Measurements from ENCODE around the gene DGAT2.
"Not testable (repeated sequence)": the region's sequence is repeated elsewhere in the genome, so short reads cannot be mapped to it uniquely, and the experiment has no call there.

DGAT2 gene

GRCh38 chr11:75734491-75735180, 33.9 kb upstream of the DGAT2 start:
- Histone ChIP-seq H3K27me3 (ENCODE audit: low read depth, low read length) (no peaks in the 10 kb centered on the region), H3K4me3 (ENCODE audit: low read depth in 1 of 2, low read length in 2 of 2) (no peak overlapping the region), H3K9me3 (ENCODE audit: control insufficient read depth in 1 of 2, low read length in 2 of 2) (no peaks in the 10 kb centered on the region), H3K4me1 (ENCODE audit: control insufficient read depth in 1 of 2, insufficient read depth in 2 of 2, low read length in 2 of 2) (no peaks in the 10 kb centered on the region), H3K27ac (ENCODE audit: low read length) (peak overlapping the region; percentile 68), H3K36me3 (ENCODE audit: control insufficient read depth in 1 of 2, insufficient read depth in 2 of 2, low read length in 2 of 2) (no peaks in the 10 kb centered on the region)

- Histone ChIP-seq H3K9me3 (ENCODE audit: control insufficient read depth in 1 of 2, low read length in 2 of 2) (no peaks in the 10 kb centered on the region), H3K27me3 (ENCODE audit: low read depth, low read length) (no peaks in the 10 kb centered on the region), H3K36me3 (ENCODE audit: control insufficient read depth in 1 of 2, insufficient read depth in 2 of 2, low read length in 2 of 2) (no peaks in the 10 kb centered on the region), H3K27ac (ENCODE audit: low read length) (peak overlapping the region; percentile 49), H3K4me1 (ENCODE audit: control insufficient read depth in 1 of 2, insufficient read depth in 2 of 2, low read length in 2 of 2) (no peaks in the 10 kb centered on the region), H3K4me3 (ENCODE audit: low read depth in 1 of 2, low read length in 2 of 2) (no peak overlapping the region)
These were observed 33.3 kb upstream of the DGAT2 start for GRCh38 chr11:75735181-75735845.

GRCh38 chr11:75737314-75737713, 31.3 kb upstream of the DGAT2 start:
- H3K27me3 ChIP-seq (ENCODE audit: low read depth, low read length) = no peaks in the 10 kb centered on the region
- no peaks in the 10 kb centered on the region for H3K36me3 ChIP-seq (ENCODE audit: control insufficient read depth in 1 of 2, insufficient read depth in 2 of 2, low read length in 2 of 2)
- no peak overlapping the region for H3K27ac ChIP-seq (ENCODE audit: low read length)
- no peaks in the 10 kb centered on the region for H3K4me1 ChIP-seq (ENCODE audit: control insufficient read depth in 1 of 2, insufficient read depth in 2 of 2, low read length in 2 of 2)
- no peaks in the 10 kb centered on the region for H3K9me3 ChIP-seq (ENCODE audit: control insufficient read depth in 1 of 2, low read length in 2 of 2)
- no peak overlapping the region for H3K4me3 ChIP-seq (ENCODE audit: low read depth in 1 of 2, low read length in 2 of 2)

GRCh38 chr11:75740681-75741080, 27.9 kb upstream of the DGAT2 start:
- Histone ChIP-seq H3K36me3 (ENCODE audit: control insufficient read depth in 1 of 2, insufficient read depth in 2 of 2, low read length in 2 of 2) (no peaks in the 10 kb centered on the region), H3K4me1 (ENCODE audit: control insufficient read depth in 1 of 2, insufficient read depth in 2 of 2, low read length in 2 of 2) (no peaks in the 10 kb centered on the region), H3K27me3 (ENCODE audit: low read depth, low read length) (no peaks in the 10 kb centered on the region), H3K27ac (ENCODE audit: low read length) (no peak overlapping the region), H3K4me3 (ENCODE audit: low read depth in 1 of 2, low read length in 2 of 2) (no peak overlapping the region), H3K9me3 (ENCODE audit: control insufficient read depth in 1 of 2, low read length in 2 of 2) (no peaks in the 10 kb centered on the region)

- not testable (repeated sequence) for H3K4me1 ChIP-seq (ENCODE audit: control insufficient read depth in 1 of 2, insufficient read depth in 2 of 2, low read length in 2 of 2); H3K36me3 ChIP-seq (ENCODE audit: control insufficient read depth in 1 of 2, insufficient read depth in 2 of 2, low read length in 2 of 2); H3K4me3 ChIP-seq (ENCODE audit: low read depth in 1 of 2, low read length in 2 of 2); H3K27me3 ChIP-seq (ENCODE audit: low read depth, low read length); H3K27ac ChIP-seq (ENCODE audit: low read length); H3K9me3 ChIP-seq (ENCODE audit: control insufficient read depth in 1 of 2, low read length in 2 of 2)
These were observed 25.4 kb upstream of the DGAT2 start for GRCh38 chr11:75743159-75743558.

GRCh38 chr11:75743711-75744563, 24.6 kb upstream of the DGAT2 start:
- Histone ChIP-seq H3K9me3 (ENCODE audit: control insufficient read depth in 1 of 2, low read length in 2 of 2) (no peaks in the 10 kb centered on the region), H3K36me3 (ENCODE audit: control insufficient read depth in 1 of 2, insufficient read depth in 2 of 2, low read length in 2 of 2) (no peaks in the 10 kb centered on the region), H3K27ac (ENCODE audit: low read length) (no peak overlapping the region), H3K4me1 (ENCODE audit: control insufficient read depth in 1 of 2, insufficient read depth in 2 of 2, low read length in 2 of 2) (no peaks in the 10 kb centered on the region), H3K4me3 (ENCODE audit: low read depth in 1 of 2, low read length in 2 of 2) (no peak overlapping the region), H3K27me3 (ENCODE audit: low read depth, low read length) (no peaks in the 10 kb centered on the region)

GRCh38 chr11:75745807-75746206, 22.8 kb upstream of the DGAT2 start:
- H3K4me3 ChIP-seq (ENCODE audit: low read depth in 1 of 2, low read length in 2 of 2) = no peak overlapping the region
- no peaks in the 10 kb centered on the region for H3K27me3 ChIP-seq (ENCODE audit: low read depth, low read length)
- no peaks in the 10 kb centered on the region for H3K36me3 ChIP-seq (ENCODE audit: control insufficient read depth in 1 of 2, insufficient read depth in 2 of 2, low read length in 2 of 2)
- H3K9me3 ChIP-seq (ENCODE audit: control insufficient read depth in 1 of 2, low read length in 2 of 2) = no peaks in the 10 kb centered on the region
- H3K4me1 ChIP-seq (ENCODE audit: control insufficient read depth in 1 of 2, insufficient read depth in 2 of 2, low read length in 2 of 2) = no peaks in the 10 kb centered on the region
- no peak overlapping the region for H3K27ac ChIP-seq (ENCODE audit: low read length)

- not testable (repeated sequence) for H3K27ac ChIP-seq (ENCODE audit: low read length); H3K27me3 ChIP-seq (ENCODE audit: low read depth, low read length); H3K36me3 ChIP-seq (ENCODE audit: control insufficient read depth in 1 of 2, insufficient read depth in 2 of 2, low read length in 2 of 2); H3K9me3 ChIP-seq (ENCODE audit: control insufficient read depth in 1 of 2, low read length in 2 of 2); H3K4me3 ChIP-seq (ENCODE audit: low read depth in 1 of 2, low read length in 2 of 2); H3K4me1 ChIP-seq (ENCODE audit: control insufficient read depth in 1 of 2, insufficient read depth in 2 of 2, low read length in 2 of 2)
These were observed 19.8 kb upstream of the DGAT2 start for GRCh38 chr11:75748729-75749273.

GRCh38 chr11:75754933-75755332, 13.6 kb upstream of the DGAT2 start:
- H3K4me3 ChIP-seq (ENCODE audit: low read depth in 1 of 2, low read length in 2 of 2); H3K4me1 ChIP-seq (ENCODE audit: control insufficient read depth in 1 of 2, insufficient read depth in 2 of 2, low read length in 2 of 2); H3K27ac ChIP-seq (ENCODE audit: low read length); H3K27me3 ChIP-seq (ENCODE audit: low read depth, low read length); H3K9me3 ChIP-seq (ENCODE audit: control insufficient read depth in 1 of 2, low read length in 2 of 2); H3K36me3 ChIP-seq (ENCODE audit: control insufficient read depth in 1 of 2, insufficient read depth in 2 of 2, low read length in 2 of 2): not testable (repeated sequence)

GRCh38 chr11:75757651-75758050, 10.9 kb upstream of the DGAT2 start:
- no peaks in the 10 kb centered on the region for H3K9me3 ChIP-seq (ENCODE audit: control insufficient read depth in 1 of 2, low read length in 2 of 2)
- no peaks in the 10 kb centered on the region for H3K4me1 ChIP-seq (ENCODE audit: control insufficient read depth in 1 of 2, insufficient read depth in 2 of 2, low read length in 2 of 2)

GRCh38 chr11:75759832-75760231, 8.7 kb upstream of the DGAT2 start:
- H3K36me3 ChIP-seq (ENCODE audit: control insufficient read depth in 1 of 2, insufficient read depth in 2 of 2, low read length in 2 of 2) = no peaks in the 10 kb centered on the region
- H3K9me3 ChIP-seq (ENCODE audit: control insufficient read depth in 1 of 2, low read length in 2 of 2) = no peaks in the 10 kb centered on the region
- H3K27me3 ChIP-seq (ENCODE audit: low read depth, low read length) = no peaks in the 10 kb centered on the region
- no peaks in the 10 kb centered on the region for H3K4me1 ChIP-seq (ENCODE audit: control insufficient read depth in 1 of 2, insufficient read depth in 2 of 2, low read length in 2 of 2)
- H3K27ac ChIP-seq (ENCODE audit: low read length) = no peak overlapping the region
- no peak overlapping the region for H3K4me3 ChIP-seq (ENCODE audit: low read depth in 1 of 2, low read length in 2 of 2)

More at GRCh38 chr11:75757651-75758050, 10.9 kb upstream of the DGAT2 start:
- Histone ChIP-seq H3K4me3 (ENCODE audit: low read depth in 1 of 2, low read length in 2 of 2) (no peak overlapping the region), H3K27ac (ENCODE audit: low read length) (no peak overlapping the region), H3K36me3 (ENCODE audit: control insufficient read depth in 1 of 2, insufficient read depth in 2 of 2, low read length in 2 of 2) (no peaks in the 10 kb centered on the region), H3K27me3 (ENCODE audit: low read depth, low read length) (no peaks in the 10 kb centered on the region)
